ENCODE results near the gene JTB. TPM values are rescaled to one million over a fixed set of nuclear protein-coding genes. Genes with fewer than 3 reads are reported as not detected.

JTB gene
- polyA plus RNA-seq, 2 of the 4 experiments (the other 2 are of a cell fraction): 106 to 162 TPM

DNA sequence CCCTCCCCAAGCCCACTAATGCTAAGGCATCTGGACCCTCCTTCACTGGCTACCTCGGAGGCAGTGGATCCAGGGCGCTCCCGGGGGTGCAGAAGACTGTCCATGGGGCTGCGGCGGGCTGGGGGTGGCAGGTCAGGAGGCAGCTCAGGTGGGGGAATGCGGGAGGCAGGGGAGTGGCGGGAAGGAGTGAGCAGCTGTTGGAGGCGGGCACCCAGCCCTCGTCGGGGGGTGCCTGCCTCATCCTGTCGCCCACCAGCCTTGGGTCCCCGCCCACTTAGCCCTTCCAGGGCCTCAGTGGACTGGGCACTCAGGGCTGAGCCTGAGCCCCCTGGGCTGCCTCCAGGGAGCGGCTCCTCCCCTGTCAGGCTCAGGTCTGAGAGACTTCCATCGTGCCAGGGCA is 44.0 kb downstream of the JTB start:
- POLR2A ChIA-PET: no interaction called here
- no peak for ATAC-seq
- TF ChIP-seq, protein P1, sequence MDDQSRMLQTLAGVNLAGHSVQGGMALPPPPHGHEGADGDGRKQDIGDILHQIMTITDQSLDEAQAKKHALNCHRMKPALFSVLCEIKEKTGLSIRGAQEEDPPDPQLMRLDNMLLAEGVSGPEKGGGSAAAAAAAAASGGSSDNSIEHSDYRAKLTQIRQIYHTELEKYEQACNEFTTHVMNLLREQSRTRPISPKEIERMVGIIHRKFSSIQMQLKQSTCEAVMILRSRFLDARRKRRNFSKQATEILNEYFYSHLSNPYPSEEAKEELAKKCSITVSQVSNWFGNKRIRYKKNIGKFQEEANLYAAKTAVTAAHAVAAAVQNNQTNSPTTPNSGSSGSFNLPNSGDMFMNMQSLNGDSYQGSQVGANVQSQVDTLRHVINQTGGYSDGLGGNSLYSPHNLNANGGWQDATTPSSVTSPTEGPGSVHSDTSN (IDR thresholded peaks at IDR 0.05): no peak
- TF ChIP-seq RAD21 (conservative IDR thresholded peaks at IDR 0.05 in 1 of 2, IDR thresholded peaks at IDR 0.05 in 1 of 2) (no peak), BHLHE40 (IDR thresholded peaks at IDR 0.05; ENCODE audit: low read depth, low read length) (no peak), PHF8 (IDR thresholded peaks at IDR 0.05; ENCODE audit: borderline replicate concordance, low read depth) (no peak), POLR2A (IDR thresholded peaks at IDR 0.05; ENCODE audit: low read length) (no peak), ZNF302 (CRISPR knock-in tag; IDR thresholded peaks at IDR 0.05) (no peak), RARB (CRISPR knock-in tag; IDR thresholded peaks at IDR 0.05) (no peak), ZSCAN20 (CRISPR knock-in tag; IDR thresholded peaks at IDR 0.05) (no peak), MYC (IDR thresholded peaks at IDR 0.05; ENCODE audit: borderline replicate concordance, low read length) (no peak), CEBPB (IDR thresholded peaks at IDR 0.05) (no peak), CBX8 (IDR thresholded peaks at IDR 0.05) (no peak), TFCP2L1 (CRISPR knock-in tag; IDR thresholded peaks at IDR 0.05) (no peak), MAFK (IDR thresholded peaks at IDR 0.05; ENCODE audit: partially characterized antibody) (no peak), JUN (IDR thresholded peaks at IDR 0.05) (no peak), SREBF2 (IDR thresholded peaks at IDR 0.05) (no peak)
- TF ChIP-seq, protein P2, sequence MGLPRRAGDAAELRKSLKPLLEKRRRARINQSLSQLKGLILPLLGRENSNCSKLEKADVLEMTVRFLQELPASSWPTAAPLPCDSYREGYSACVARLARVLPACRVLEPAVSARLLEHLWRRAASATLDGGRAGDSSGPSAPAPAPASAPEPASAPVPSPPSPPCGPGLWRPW (IDR thresholded peaks at IDR 0.05): no peak
- TF ChIP-seq, protein P3, sequence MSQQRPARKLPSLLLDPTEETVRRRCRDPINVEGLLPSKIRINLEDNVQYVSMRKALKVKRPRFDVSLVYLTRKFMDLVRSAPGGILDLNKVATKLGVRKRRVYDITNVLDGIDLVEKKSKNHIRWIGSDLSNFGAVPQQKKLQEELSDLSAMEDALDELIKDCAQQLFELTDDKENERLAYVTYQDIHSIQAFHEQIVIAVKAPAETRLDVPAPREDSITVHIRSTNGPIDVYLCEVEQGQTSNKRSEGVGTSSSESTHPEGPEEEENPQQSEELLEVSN (IDR thresholded peaks at IDR 0.05; ENCODE audit: borderline replicate concordance, low read depth): no peak
- no peak for FAIRE-seq
- CTCF ChIA-PET: interaction anchor here (1.1 to 1.6 kb wide), 5 partner anchors 14 to 137 kb away, joined by 3 to 6 read pairs (median 4); partner anchors contain the start of gene RAB13
- Histone ChIP-seq H3K4me1 (no peaks in the 10 kb centered on the region), H3K4me2 (no peak overlapping the region), H3K9me3 (no peaks in the 10 kb centered on the region), H3K4me3 (no peak overlapping the region), H3K27ac (no peak overlapping the region)
- no peak for DNase-seq (ENCODE audit: low read depth in 1 of 2, low spot score in 1 of 2)
- 91% methylated on average over 10 of the region's 14 CpGs for WGBS (ENCODE audit: missing lambda C conversion rate)

DNA sequence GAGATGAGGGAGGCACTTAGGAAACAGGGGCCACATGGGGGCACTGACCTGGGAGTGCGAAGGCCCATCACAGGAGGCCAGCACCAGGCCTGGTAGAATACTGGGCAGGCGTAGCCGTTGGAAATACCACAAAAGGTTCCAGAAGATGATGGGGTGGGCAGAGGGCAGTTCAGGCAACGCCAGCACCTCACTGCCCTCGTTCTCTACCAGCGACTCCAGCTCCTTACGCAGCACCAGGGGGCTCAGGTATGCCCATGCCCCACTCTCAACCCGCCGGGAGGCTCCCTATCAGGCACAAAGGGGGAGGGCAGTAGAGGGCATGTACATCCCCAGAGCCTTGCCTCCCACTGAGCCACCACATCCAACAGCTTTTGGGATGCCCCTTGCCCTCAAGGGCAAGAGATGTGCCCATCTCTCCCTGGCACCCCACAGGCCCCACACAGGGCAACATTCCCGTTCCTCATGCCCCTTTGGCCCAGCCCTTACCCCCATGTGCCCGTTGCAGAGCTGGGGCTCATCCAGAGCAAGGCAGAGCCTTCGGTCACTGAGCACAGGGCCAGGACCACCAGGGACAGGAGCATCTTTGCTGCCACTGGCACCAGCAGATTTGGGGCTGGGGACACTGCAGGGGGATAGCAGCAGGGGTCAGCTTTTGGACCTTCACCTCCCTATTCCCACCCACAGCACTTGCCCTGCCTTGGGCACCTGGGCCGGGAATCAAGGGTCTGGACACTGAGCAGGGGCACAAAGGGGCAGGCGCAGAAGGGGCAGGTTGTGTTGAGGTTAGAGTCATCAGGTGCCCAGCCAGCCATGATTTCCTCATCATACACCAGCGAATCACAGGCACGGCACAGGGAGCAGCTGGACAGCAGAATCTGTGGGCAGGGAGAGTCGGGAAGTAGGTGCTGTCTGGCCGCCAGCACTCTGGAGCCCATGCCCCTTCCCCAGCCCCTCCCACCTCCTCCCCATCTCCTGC is 45.0 kb downstream of the JTB start:
- 95% methylated on average over 17 of the region's 18 CpGs for WGBS (ENCODE audit: missing lambda C conversion rate)
- no peak overlapping the region for H3K27ac ChIP-seq
- POLR2A ChIA-PET: no interaction called here
- H3K4me3 ChIP-seq: no peak overlapping the region
- no peaks in the 10 kb centered on the region for H3K4me1 ChIP-seq
- H3K4me2 ChIP-seq: no peak overlapping the region
- ATAC-seq: no peak
- no peaks in the 10 kb centered on the region for H3K9me3 ChIP-seq
- no peak for FAIRE-seq
- no peak for DNase-seq (ENCODE audit: low read depth in 1 of 2, low spot score in 1 of 2)
- CTCF ChIA-PET: interaction anchor here (0.6 to 6.1 kb wide), 4 partner anchors 13 to 136 kb away, joined by 3 to 39 read pairs (median 4); partner anchors contain the start of gene DENND4B
- no peak for TF ChIP-seq FOSL2 (IDR thresholded peaks at IDR 0.05)
- TF ChIP-seq FOSL2 (CRISPR knock-in tag; IDR thresholded peaks at IDR 0.05): no peak
- no peak for TF ChIP-seq CEBPB (IDR thresholded peaks at IDR 0.05)
- no peak for TF ChIP-seq HOXA7 (CRISPR knock-in tag; IDR thresholded peaks at IDR 0.05)
- TF ChIP-seq EP300 (IDR thresholded peaks at IDR 0.05): no peak
- no peak for TF ChIP-seq RAD21 (conservative IDR thresholded peaks at IDR 0.05 in 1 of 2, IDR thresholded peaks at IDR 0.05 in 1 of 2)
- no peak for TF ChIP-seq NR3C1 (IDR thresholded peaks at IDR 0.05)
